Hepatocyte (in vitro differentiated cells): ENCODE data around the gene GOLGA7B.

Source experiments
- EZH2phosphoT487 ChIP-seq: fragments of 200-600 bp; sonication (generic); IDR thresholded peaks from one replicate; pipeline ENCODE4 v1.6.1; 2018; ENCODE audit warnings: antibody characterized with exemption, mild to moderate bottlenecking, low read depth, moderate library complexity; ENCODE audit not compliant: unreplicated experiment, severe bottlenecking
- TF ChIP-seq, protein P1 (sequence below): fragments of 200-600 bp; sonication (generic); IDR thresholded peaks from 2 replicates; pipeline ENCODE4 v1.5.1; 2016; ENCODE audit warnings: antibody characterized with exemption, mild to moderate bottlenecking; ENCODE audit not compliant: poor library complexity

DNA sequence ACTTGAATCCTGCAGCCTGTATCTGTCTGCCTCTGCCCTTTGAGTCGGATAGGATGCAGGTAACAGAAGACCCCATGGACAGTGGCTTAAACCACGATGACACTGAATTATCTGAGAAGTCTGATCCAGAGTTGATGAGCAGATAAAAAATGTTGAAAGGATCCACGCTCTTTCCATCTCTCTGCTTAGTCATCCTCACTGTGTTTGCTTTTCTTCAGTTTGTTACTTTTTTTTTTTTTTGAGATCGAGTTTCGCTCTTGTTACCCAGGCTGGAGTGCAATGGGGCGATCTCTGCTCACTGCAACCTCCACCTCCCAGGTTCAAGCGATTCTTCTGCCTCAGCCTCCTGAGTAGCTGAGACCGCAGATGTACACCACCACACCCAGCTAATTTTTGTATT, 36.9 kb upstream of the GOLGA7B start:
- TF ChIP-seq, protein P1, sequence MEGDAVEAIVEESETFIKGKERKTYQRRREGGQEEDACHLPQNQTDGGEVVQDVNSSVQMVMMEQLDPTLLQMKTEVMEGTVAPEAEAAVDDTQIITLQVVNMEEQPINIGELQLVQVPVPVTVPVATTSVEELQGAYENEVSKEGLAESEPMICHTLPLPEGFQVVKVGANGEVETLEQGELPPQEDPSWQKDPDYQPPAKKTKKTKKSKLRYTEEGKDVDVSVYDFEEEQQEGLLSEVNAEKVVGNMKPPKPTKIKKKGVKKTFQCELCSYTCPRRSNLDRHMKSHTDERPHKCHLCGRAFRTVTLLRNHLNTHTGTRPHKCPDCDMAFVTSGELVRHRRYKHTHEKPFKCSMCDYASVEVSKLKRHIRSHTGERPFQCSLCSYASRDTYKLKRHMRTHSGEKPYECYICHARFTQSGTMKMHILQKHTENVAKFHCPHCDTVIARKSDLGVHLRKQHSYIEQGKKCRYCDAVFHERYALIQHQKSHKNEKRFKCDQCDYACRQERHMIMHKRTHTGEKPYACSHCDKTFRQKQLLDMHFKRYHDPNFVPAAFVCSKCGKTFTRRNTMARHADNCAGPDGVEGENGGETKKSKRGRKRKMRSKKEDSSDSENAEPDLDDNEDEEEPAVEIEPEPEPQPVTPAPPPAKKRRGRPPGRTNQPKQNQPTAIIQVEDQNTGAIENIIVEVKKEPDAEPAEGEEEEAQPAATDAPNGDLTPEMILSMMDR: no peak
- no peak for TF ChIP-seq EZH2phosphoT487
